Activated T-helper 1 cell treated with anti-CD3 and anti-CD28 coated beads, Interleukin-12 subunit alpha, Interleukin-12 subunit beta, Interleukin-2, Interleukin-4 antibody, amounts not matched to agents 30 ng/mL and 10 ng/mL and 1 ng/mL, durations not matched to agents 14 hours and 24 hours and 36 hours (primary cell): Measurements from ENCODE around the gene FMNL2. TPM values are rescaled to one million over a fixed set of nuclear protein-coding genes. Genes with fewer than 3 reads are reported as not detected.

Experiments used
- DNase-seq: peaks from one replicate; pipeline ENCODE4 v3.0.0; 2021; ENCODE audit warnings: low spot score
- H3K27ac Mint-ChIP-seq: one replicate; pipeline ENCODE4 v1.8.0; 2021; ENCODE audit warnings: mild to moderate bottlenecking, mixed read lengths
- H3K27me3 Mint-ChIP-seq: one replicate; pipeline ENCODE4 v1.8.0; 2022; ENCODE audit warnings: mild to moderate bottlenecking, moderate library complexity, mixed read lengths; ENCODE audit not compliant: insufficient read depth
- H3K36me3 Mint-ChIP-seq: one replicate; pipeline ENCODE4 v1.8.0; 2021; ENCODE audit warnings: low read depth, mixed read lengths
- H3K4me1 Mint-ChIP-seq: one replicate; pipeline ENCODE4 v1.8.0; 2021; ENCODE audit warnings: low read depth, mixed read lengths
- H3K4me3 Mint-ChIP-seq: one replicate; pipeline ENCODE4 v1.8.0; 2021; ENCODE audit warnings: mild to moderate bottlenecking, moderate library complexity, mixed read lengths
- H3K9me3 Mint-ChIP-seq: one replicate; pipeline ENCODE4 v1.8.0; 2021; ENCODE audit warnings: mixed read lengths
- intact Hi-C: fragments of 100-400 bp; cut with micrococcal nuclease; formaldehyde crosslinking; loops from one replicate; pipeline ENCODE4 v1.15.1; 2024
- total RNA-seq: library from RNA; stranded (reverse); gene quantifications from 2 replicates; pipeline ENCODE4 v1.2.3, GENCODE V29; 2022

FMNL2 gene
- total RNA-seq, 1 donor from 2014 or later = 14.8 TPM

DNA sequence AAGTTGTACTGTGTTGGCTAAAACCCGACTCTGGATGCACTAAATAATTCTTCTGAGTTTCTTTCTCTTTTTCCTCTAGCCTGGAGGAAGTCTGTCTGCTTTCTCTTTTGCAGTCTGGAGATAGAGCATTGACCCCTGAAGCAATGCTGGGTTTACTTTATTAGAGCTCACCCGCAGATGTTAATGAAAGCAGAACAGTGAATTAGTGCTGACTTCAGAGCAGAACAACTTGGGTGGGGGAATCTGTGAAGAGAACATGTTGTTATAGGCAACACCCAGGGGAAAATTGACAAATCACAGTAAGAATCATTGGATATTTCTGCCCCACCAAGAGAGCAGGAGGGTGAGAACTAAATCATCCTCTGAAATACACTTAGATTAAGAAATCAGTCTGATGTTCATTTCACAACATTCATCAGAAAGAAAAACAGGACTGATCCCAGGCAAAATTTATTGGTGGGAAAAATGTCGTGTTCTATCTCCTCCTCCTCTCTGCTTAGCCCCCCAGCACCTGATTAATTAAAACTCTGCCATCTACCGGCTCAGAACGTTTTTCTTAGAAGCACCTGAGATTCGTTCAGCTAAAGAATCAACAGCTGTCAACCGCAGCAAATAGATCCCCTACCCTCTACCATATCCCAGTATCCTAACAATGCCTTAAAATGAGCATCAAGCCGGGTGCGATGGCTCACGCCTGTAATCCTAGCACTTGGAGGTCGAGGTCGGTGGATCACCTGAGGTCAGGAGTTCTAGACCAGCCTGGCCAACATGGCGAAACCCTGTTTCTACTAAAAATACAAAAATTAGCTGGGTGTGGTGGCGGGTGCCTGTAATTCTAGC is 165.1 kb downstream of the FMNL2 start:
- Mint-ChIP-seq H3K4me1 (peaks cover 18% of the 10 kb centered on the region), H3K27ac (no peak overlapping the region), H3K36me3 (no peaks in the 10 kb centered on the region), H3K9me3 (peaks cover 3% of the 10 kb centered on the region), H3K4me3 (no peak overlapping the region), H3K27me3 (peaks cover 1% of the 10 kb centered on the region)
- DNase-seq = no peak
- intact Hi-C loops = loop anchor here (10.0 kb wide), 1 partner anchor 165 kb away; the partner anchor contains the start of gene FMNL2

DNA sequence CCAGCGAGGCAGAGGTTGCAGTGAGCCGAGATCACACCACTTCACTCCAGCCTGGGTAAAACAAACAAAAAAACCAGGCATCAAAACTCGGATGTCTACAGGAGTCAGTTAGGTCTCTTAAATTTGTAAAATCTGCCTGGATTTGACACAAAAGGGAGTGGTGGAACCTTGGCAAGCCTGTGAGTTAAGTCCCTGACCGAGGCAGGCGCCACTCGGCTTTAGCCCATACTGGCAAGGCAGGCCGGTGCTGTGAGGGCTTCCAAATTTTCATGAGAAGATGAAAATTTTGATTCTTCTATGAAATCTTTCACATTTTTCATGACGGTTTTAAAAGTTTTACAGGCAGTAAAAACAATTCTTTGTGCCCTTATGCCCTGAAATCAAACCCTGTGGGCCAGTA is 165.8 kb downstream of the FMNL2 start:
- no peaks in the 10 kb centered on the region for H3K36me3 Mint-ChIP-seq
- intact Hi-C loops = loop anchor here (10.0 kb wide), 1 partner anchor 166 kb away; the partner anchor contains the start of gene FMNL2
- H3K27me3 Mint-ChIP-seq = peaks cover 1% of the 10 kb centered on the region
- no peak overlapping the region for H3K4me3 Mint-ChIP-seq
- DNase-seq = no peak
- H3K4me1 Mint-ChIP-seq = peaks cover 22% of the 10 kb centered on the region
- peaks cover 3% of the 10 kb centered on the region for H3K9me3 Mint-ChIP-seq
- no peak overlapping the region for H3K27ac Mint-ChIP-seq

DNA sequence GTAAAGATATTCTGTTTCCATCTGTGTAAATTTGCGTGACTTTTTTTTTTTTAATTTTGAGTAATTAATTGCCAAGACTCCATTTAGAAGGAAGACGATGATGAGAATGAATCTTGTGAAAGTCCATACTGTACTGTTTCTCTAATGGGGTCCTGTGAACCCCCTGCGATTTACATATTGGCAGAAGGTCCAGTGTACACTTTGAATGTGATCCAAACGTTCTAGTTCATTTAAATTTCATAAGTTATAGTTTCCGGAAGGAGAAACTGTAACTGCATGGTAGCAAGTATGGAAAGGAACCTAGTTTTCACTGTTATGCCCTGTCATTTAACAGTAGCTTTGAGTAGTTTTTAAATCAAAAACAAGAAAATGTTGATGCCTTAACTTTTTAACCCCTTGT is 166.7 kb downstream of the FMNL2 start:
- Mint-ChIP-seq H3K27me3 (peaks cover 1% of the 10 kb centered on the region), H3K4me3 (no peak overlapping the region)

GRCh38 chr2:152504618-152505017 is 169.6 kb downstream of the FMNL2 start:
- Mint-ChIP-seq H3K27ac (no peak overlapping the region), H3K9me3 (peaks cover 3% of the 10 kb centered on the region), H3K4me1 (peaks cover 24% of the 10 kb centered on the region), H3K36me3 (no peaks in the 10 kb centered on the region), H3K27me3 (no peaks in the 10 kb centered on the region), H3K4me3 (no peak overlapping the region)
- intact Hi-C loops = loop anchor here (10.0 kb wide), 1 partner anchor 170 kb away; the partner anchor contains the start of gene FMNL2
- no peak for DNase-seq

More for the DNA sequence above, 166.7 kb downstream of the FMNL2 start:
- Mint-ChIP-seq H3K36me3 (no peaks in the 10 kb centered on the region), H3K27ac (no peak overlapping the region), H3K4me1 (peaks cover 28% of the 10 kb centered on the region), H3K9me3 (peaks cover 3% of the 10 kb centered on the region)
- intact Hi-C loops = loop anchor here (10.0 kb wide), 1 partner anchor 167 kb away; the partner anchor contains the start of gene FMNL2
- DNase-seq = no peak

- peaks cover 20% of the 10 kb centered on the region for H3K4me1 Mint-ChIP-seq
- no peak for DNase-seq
- no peak overlapping the region for H3K27ac Mint-ChIP-seq
- intact Hi-C loops = loop anchor here (10.0 kb wide), 1 partner anchor 171 kb away; the partner anchor contains the start of gene FMNL2
- H3K9me3 Mint-ChIP-seq = peaks cover 3% of the 10 kb centered on the region
- H3K4me3 Mint-ChIP-seq = no peak overlapping the region
- H3K36me3 Mint-ChIP-seq = no peaks in the 10 kb centered on the region
- no peaks in the 10 kb centered on the region for H3K27me3 Mint-ChIP-seq
Observed at GRCh38 chr2:152505495-152505906, 170.5 kb downstream of the FMNL2 start.

- intact Hi-C loops = loop anchor here (1.0 to 10.0 kb wide), 6 partner anchors 66 to 332 kb away; partner anchors contain the start of genes FMNL2 and STAM2
- H3K27ac Mint-ChIP-seq = peak overlapping the region; percentile 63
- peaks cover 20% of the 10 kb centered on the region for H3K4me1 Mint-ChIP-seq
- no peaks in the 10 kb centered on the region for H3K27me3 Mint-ChIP-seq
- peak; percentile 6 for DNase-seq
- no peaks in the 10 kb centered on the region for H3K36me3 Mint-ChIP-seq
- no peak overlapping the region for H3K4me3 Mint-ChIP-seq
- peaks cover 3% of the 10 kb centered on the region for H3K9me3 Mint-ChIP-seq
Observed at GRCh38 chr2:152506843-152507242, 171.9 kb downstream of the FMNL2 start.

- peaks cover 1% of the 10 kb centered on the region for H3K9me3 Mint-ChIP-seq
- DNase-seq = no peak
- intact Hi-C loops = loop anchor here (1.0 to 10.0 kb wide), 5 partner anchors 65 to 333 kb away; partner anchors contain the start of genes FMNL2 and STAM2
- no peaks in the 10 kb centered on the region for H3K27me3 Mint-ChIP-seq
- H3K4me1 Mint-ChIP-seq = peaks cover 20% of the 10 kb centered on the region
- H3K27ac Mint-ChIP-seq = no peak overlapping the region
- no peaks in the 10 kb centered on the region for H3K36me3 Mint-ChIP-seq
- H3K4me3 Mint-ChIP-seq = no peak overlapping the region
Observed at GRCh38 chr2:152507907-152508306, 172.9 kb downstream of the FMNL2 start.

DNA sequence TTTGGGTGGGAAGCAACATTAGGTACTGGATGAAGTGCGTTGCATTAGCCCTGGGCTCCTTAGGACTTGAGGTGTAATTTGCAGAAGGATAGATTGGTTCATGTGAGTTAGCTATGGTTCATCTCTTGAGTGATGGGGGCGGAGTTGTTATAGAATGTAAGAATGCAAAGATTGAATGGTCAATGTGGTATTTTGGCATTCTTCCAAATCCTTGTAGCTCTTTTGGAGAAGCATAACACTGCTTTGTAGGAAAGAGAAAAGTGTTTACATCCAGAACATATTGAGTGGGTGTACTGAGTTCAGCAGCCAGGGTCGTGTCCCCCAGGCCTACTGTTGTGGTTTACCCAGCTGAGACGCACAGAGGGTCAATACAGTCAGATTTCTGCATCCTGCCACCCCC is 173.5 kb downstream of the FMNL2 start:
- H3K4me1 Mint-ChIP-seq = peaks cover 20% of the 10 kb centered on the region
- H3K27ac Mint-ChIP-seq = no peak overlapping the region
- H3K9me3 Mint-ChIP-seq = no peaks in the 10 kb centered on the region
- no peak overlapping the region for H3K4me3 Mint-ChIP-seq
- no peak for DNase-seq
- no peaks in the 10 kb centered on the region for H3K36me3 Mint-ChIP-seq
- intact Hi-C loops = loop anchor here (10.0 kb wide), 1 partner anchor 174 kb away; the partner anchor contains the start of gene FMNL2
- H3K27me3 Mint-ChIP-seq = no peaks in the 10 kb centered on the region

DNA sequence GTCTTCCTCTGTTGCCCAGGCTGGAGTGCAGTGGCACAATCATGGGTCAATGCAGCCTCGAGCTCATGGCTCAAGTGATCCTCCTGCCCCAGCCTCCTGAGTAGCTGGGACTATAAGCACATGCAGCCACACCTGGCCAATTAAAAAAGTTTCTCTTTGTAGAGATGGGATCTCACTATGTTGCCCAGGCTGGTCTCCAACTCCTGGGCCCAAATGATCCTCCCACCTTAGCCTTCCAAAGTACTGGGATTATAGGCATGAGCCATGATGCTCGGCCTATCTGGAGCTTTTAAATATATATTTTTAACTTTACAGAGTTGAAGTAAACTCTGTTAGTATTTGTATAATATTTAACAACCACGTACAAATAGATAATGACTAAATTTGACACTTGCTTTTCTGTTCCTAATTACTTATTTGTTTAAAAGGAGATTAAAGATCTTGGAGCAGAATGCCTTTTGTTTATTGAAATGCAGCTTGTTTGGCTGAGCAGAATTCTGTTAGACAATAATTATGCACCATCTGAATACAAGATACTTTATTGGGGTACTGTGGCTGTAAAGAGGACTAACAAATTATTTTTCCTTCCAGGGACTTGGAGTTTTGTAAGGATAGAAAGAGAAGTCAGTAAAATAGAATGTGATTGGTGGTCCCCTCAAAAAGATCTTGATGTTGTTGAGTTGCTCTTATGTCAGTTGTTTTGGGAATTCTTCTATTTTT is 175.0 kb downstream of the FMNL2 start:
- intact Hi-C loops = loop anchor here (10.0 kb wide), 1 partner anchor 175 kb away; the partner anchor contains the start of gene FMNL2
- peaks cover 20% of the 10 kb centered on the region for H3K4me1 Mint-ChIP-seq
- no peak overlapping the region for H3K27ac Mint-ChIP-seq
- H3K9me3 Mint-ChIP-seq = no peaks in the 10 kb centered on the region
- no peaks in the 10 kb centered on the region for H3K27me3 Mint-ChIP-seq
- no peaks in the 10 kb centered on the region for H3K36me3 Mint-ChIP-seq
- H3K4me3 Mint-ChIP-seq = no peak overlapping the region
- DNase-seq = no peak

- no peaks in the 10 kb centered on the region for H3K36me3 Mint-ChIP-seq
- H3K9me3 Mint-ChIP-seq = no peaks in the 10 kb centered on the region
- DNase-seq = no peak
- intact Hi-C loops = no loop called here
- no peak overlapping the region for H3K27ac Mint-ChIP-seq
- H3K4me1 Mint-ChIP-seq = peaks cover 18% of the 10 kb centered on the region
- H3K4me3 Mint-ChIP-seq = no peak overlapping the region
- no peaks in the 10 kb centered on the region for H3K27me3 Mint-ChIP-seq
Observed at GRCh38 chr2:152510621-152511020, 175.6 kb downstream of the FMNL2 start.

DNA sequence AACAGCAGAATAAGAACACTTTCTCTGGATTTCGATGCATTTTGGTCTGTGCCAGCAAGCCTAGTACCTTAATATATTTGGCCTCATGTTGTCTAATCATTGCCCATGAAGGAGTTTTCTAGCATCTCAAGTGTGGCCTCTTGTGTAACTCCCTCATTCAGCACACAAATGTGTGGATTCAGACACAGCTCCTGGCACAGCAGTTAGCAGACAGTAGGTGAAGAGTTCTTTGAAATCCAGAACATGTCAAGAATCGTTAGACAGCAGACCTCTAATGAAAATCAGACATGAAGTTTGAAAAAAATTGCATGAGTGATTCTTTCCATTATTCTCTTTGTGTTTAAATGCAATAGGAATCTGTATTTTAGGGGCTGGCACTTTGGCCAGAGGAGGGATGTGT is 177.0 kb downstream of the FMNL2 start:
- no peaks in the 10 kb centered on the region for H3K27me3 Mint-ChIP-seq
- H3K4me3 Mint-ChIP-seq = no peak overlapping the region
- no peak overlapping the region for H3K27ac Mint-ChIP-seq
- H3K36me3 Mint-ChIP-seq = no peaks in the 10 kb centered on the region
- DNase-seq = no peak
- intact Hi-C loops = no loop called here
- no peaks in the 10 kb centered on the region for H3K9me3 Mint-ChIP-seq
- H3K4me1 Mint-ChIP-seq = peaks cover 8% of the 10 kb centered on the region

- Mint-ChIP-seq H3K4me3 (no peak overlapping the region), H3K27ac (no peak overlapping the region), H3K4me1 (no peaks in the 10 kb centered on the region), H3K9me3 (no peaks in the 10 kb centered on the region), H3K27me3 (no peaks in the 10 kb centered on the region), H3K36me3 (no peaks in the 10 kb centered on the region)
- intact Hi-C loops = no loop called here
- no peak for DNase-seq
Observed at GRCh38 chr2:152513029-152513428, 178.1 kb downstream of the FMNL2 start.

GRCh38 chr2:152513681-152514080 is 178.7 kb downstream of the FMNL2 start:
- no peak for DNase-seq
- no peaks in the 10 kb centered on the region for H3K27me3 Mint-ChIP-seq
- H3K36me3 Mint-ChIP-seq = no peaks in the 10 kb centered on the region
- H3K9me3 Mint-ChIP-seq = no peaks in the 10 kb centered on the region
- no peaks in the 10 kb centered on the region for H3K4me1 Mint-ChIP-seq
- H3K27ac Mint-ChIP-seq = no peak overlapping the region
- intact Hi-C loops = no loop called here
- no peak overlapping the region for H3K4me3 Mint-ChIP-seq
